Tibial nerve (tissue), 3 donors: ENCODE measurements around the gene DPH1.

Experiments
- POLR2A ChIP-seq, 2 donors: fragments of 450-650 bp; IDR thresholded peaks; one replicate each; pipeline ENCODE4 v1.6.1; 2017; ENCODE audit warnings: antibody characterized with exemption in 2 of 2, mild to moderate bottlenecking in 2 of 2, moderate library complexity in 2 of 2
- TF ChIP-seq, protein P1 (sequence below), 5 experiments: fragments of 200-600 bp in 3 of 5; fragments of 450-650 bp in 2 of 5; sonication (generic) in 3 of 5; IDR thresholded peaks; one replicate each; pipeline ENCODE4 v1.5.1; 2016 to 2019; ENCODE audit warnings: antibody characterized with exemption in 5 of 5, mild to moderate bottlenecking in 3 of 5, moderate library complexity in 2 of 5

DNA sequence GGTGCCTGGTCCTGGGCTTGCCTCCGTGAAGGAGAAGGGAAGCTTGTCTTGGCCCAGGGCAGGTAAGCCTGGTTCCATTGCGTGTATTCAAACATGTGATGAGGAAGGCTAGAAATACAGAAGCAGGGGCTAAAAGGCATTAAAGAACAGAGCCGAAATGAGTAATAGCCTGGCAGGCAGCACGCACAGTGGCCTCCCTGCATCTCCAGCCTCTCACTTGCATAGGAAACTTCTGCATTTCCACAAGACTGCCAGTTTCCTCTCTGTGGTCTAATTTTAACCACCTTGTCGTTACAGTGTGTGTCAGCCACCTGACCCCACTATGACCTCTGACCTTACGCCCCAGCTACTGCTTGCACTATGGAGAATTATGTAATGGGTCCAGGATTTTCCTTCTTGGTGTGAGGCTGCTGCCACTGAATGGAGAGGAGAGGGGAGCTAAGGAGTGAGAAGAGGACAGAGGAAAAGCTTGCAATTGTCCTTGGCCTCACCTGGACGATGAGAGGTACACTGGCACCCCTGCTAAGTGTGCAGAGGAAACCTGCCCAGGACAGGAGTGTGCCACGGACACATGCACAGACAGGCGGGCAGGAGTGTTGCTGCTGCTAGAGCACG is 57.8 kb downstream of the DPH1 start:
- TF ChIP-seq, protein P1, sequence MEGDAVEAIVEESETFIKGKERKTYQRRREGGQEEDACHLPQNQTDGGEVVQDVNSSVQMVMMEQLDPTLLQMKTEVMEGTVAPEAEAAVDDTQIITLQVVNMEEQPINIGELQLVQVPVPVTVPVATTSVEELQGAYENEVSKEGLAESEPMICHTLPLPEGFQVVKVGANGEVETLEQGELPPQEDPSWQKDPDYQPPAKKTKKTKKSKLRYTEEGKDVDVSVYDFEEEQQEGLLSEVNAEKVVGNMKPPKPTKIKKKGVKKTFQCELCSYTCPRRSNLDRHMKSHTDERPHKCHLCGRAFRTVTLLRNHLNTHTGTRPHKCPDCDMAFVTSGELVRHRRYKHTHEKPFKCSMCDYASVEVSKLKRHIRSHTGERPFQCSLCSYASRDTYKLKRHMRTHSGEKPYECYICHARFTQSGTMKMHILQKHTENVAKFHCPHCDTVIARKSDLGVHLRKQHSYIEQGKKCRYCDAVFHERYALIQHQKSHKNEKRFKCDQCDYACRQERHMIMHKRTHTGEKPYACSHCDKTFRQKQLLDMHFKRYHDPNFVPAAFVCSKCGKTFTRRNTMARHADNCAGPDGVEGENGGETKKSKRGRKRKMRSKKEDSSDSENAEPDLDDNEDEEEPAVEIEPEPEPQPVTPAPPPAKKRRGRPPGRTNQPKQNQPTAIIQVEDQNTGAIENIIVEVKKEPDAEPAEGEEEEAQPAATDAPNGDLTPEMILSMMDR (IDR thresholded peaks at IDR 0.05): no peak
- no peak for TF ChIP-seq POLR2A (IDR thresholded peaks at IDR 0.05)
